GM12878 (cell line): ENCODE measurements around the gene UTS2.

Source experiments
- SMAD1 ChIP-seq: fragments of 450-650 bp; IDR thresholded peaks from 2 replicates; pipeline ENCODE4 v1.6.1; 2018; ENCODE audit warnings: mild to moderate bottlenecking, low read depth; ENCODE audit not compliant: partially characterized antibody
- YY1 ChIP-seq: IDR thresholded peaks from 2 replicates; pipeline ENCODE4 v1.6.1; 2011; ENCODE audit warnings: low read depth, mild to moderate bottlenecking, low read length

DNA sequence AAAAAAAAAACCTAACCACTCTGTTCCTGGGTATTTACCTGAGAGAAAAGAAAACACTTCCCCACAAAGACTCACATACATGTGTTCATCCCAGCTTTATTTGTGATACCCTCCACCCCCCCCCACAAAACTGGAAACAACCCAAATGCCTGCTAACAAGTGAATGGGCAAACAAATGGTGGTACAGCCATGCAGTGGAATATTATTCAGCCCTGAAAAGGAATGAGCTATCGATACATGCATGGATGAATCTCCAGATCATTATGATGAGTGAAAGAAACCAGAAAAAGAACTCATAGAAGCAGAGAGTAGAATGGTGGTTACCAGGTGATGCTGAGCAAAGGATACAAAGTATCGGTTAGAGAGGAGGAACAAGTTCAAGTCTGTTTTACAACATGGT is 38.0 kb upstream of the UTS2 start:
- no peak for TF ChIP-seq YY1
- TF ChIP-seq SMAD1: no peak
